ENCODE measurements around the gene KRTAP4-11. TPM values are rescaled to one million over a fixed set of nuclear protein-coding genes. Genes with fewer than 3 reads are reported as not detected.
"Not testable (repeated sequence)": the region's sequence is repeated elsewhere in the genome, so short reads cannot be mapped to it uniquely, and the experiment has no call there.

The KRTAP4-11 gene
- total and polyA plus RNA-seq, 4 experiments from 2014 or later, result not detected

DNA sequence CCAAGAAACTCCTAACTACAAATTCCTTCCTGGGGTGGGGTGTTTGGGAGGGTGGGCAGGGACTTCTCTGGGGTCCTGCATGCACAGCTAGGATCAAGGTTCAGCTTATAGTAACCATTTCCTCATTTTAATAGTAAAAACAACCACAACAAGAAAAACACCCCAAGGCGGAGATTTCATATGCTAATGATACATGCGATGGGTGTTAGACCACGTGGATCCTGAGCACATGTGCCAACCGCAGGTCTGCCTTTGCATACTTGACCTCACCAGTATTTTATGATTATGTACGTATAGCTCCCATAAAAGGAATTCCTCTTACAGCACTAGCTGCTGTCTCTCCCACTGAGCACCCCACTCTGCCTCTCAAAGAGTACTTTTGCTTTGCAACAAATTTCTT is 1.9 kb downstream of the KRTAP4-11 start:
- Mint-ChIP-seq H3K9me3 (peaks cover 0 to 10% (median 2%) of the 10 kb centered on the region in 8 donors), H3K4me3 (no peak overlapping the region), H3K36me3 (peaks cover 0 to 3% of the 10 kb centered on the region in 2 donors), H3K27ac (peak overlapping the region in 1 of 7 donors; percentile 79), H3K4me1 (peaks cover 2 to 29% (median 16%) of the 10 kb centered on the region in 4 donors), H3K27me3 (peaks cover 4% of the 10 kb centered on the region in 2 donors)
- Histone ChIP-seq H3K27ac (ENCODE audit: low read depth, low read length) (no peak overlapping the region), H3K27me3 (ENCODE audit: insufficient read depth, low read length) (no peaks in the 10 kb centered on the region), H3K36me3 (ENCODE audit: insufficient read depth, low read length) (no peaks in the 10 kb centered on the region), H3K4me3 (ENCODE audit: low read length in 2 of 2) (no peak overlapping the region), H3K4me1 (ENCODE audit: insufficient read depth, low read length) (peaks cover 15% of the 10 kb centered on the region), H3K9me3 (ENCODE audit: control insufficient read depth in 1 of 2, low read length in 2 of 2) (no peaks in the 10 kb centered on the region)
- intact Hi-C loops (cut with micrococcal nuclease), result no loop called here
- POLR2A ChIA-PET (ENCODE audit: partially characterized antibody), result interaction anchor here (1.2 kb wide), 1 partner anchor 193 kb away, joined by 3 read pairs; the partner anchor contains the start of gene KRTAP16-1
- no peak for DNase-seq
- CTCF ChIA-PET (ENCODE audit: partially characterized antibody), result interaction anchor here (2.6 kb wide), 1 partner anchor 207 kb away, joined by 8 read pairs; no protein-coding TSS in a partner anchor

GRCh38 chr17:41111151-41111885 is 6.9 kb downstream of the KRTAP4-11 start:
- Histone ChIP-seq H3K27me3 (ENCODE audit: insufficient read depth, low read length) (no peaks in the 10 kb centered on the region), H3K36me3 (ENCODE audit: insufficient read depth, low read length) (no peaks in the 10 kb centered on the region), H3K4me3 (ENCODE audit: low read length in 2 of 2) (no peak overlapping the region), H3K9me3 (ENCODE audit: control insufficient read depth in 1 of 2, low read length in 2 of 2) (no peaks in the 10 kb centered on the region), H3K4me1 (ENCODE audit: insufficient read depth, low read length) (no peaks in the 10 kb centered on the region), H3K27ac (ENCODE audit: low read depth, low read length) (no peak overlapping the region)
- CTCF ChIA-PET (ENCODE audit: partially characterized antibody), result no interaction called here
- peaks cover 0 to 3% of the 10 kb centered on the region in 2 donors for H3K36me3 Mint-ChIP-seq
- H3K27me3 Mint-ChIP-seq, result peaks cover 5 to 14% of the 10 kb centered on the region in 2 donors
- peak overlapping the region in 1 of 7 donors; percentile 12 for H3K27ac Mint-ChIP-seq
- H3K4me1 Mint-ChIP-seq, result peaks cover 0 to 24% (median 4%) of the 10 kb centered on the region in 4 donors
- H3K9me3 Mint-ChIP-seq, result peaks cover 0 to 13% (median 3%) of the 10 kb centered on the region in 8 donors
- intact Hi-C loops (cut with micrococcal nuclease), result no loop called here
- H3K4me3 Mint-ChIP-seq, result peak overlapping the region in 1 of 8 donors; percentile 58
- DNase-seq, result no peak
- POLR2A ChIA-PET (ENCODE audit: partially characterized antibody), result interaction anchor here (0.6 kb wide), 1 partner anchor 197 kb away, joined by 3 read pairs; no protein-coding TSS in a partner anchor

DNA sequence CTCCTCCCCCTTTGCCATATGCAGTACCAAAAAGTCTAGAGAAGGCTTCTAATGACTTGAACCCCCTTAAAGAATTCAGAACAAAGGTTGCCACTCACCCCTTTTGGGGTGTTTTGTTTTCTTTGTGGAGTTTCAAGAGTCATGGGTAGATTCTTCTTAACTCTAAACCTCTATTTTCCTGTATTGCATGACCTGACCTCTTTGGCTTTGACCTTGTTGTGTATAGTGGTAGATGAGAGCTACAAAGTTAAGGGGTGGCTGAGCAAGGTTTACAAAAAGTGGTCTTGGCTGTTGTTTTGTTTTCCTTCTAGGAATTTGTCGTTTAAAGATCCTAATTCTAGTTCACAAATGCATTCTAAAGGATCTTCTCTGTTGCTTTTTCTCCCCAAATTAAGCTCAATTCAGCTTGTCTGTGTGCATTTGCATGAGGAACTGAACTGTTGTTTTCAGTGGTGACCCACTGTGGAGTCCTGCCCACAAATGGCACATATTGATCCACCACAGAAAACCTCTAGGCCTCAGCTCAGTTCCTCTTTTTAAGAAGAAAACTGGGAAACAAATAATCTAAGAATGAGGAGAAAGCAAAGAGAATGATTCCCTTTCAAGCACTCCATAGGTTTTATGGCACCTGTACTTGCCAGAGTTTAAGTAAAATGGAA is 9.3 kb downstream of the KRTAP4-11 start:
- H3K9me3 ChIP-seq (ENCODE audit: control insufficient read depth in 1 of 2, low read length in 2 of 2); CTCF ChIA-PET (ENCODE audit: partially characterized antibody); H3K4me1 ChIP-seq (ENCODE audit: insufficient read depth, low read length); H3K36me3 Mint-ChIP-seq; DNase-seq; H3K4me3 ChIP-seq (ENCODE audit: low read length in 2 of 2); intact Hi-C loops (cut with micrococcal nuclease); H3K36me3 ChIP-seq (ENCODE audit: insufficient read depth, low read length); H3K27me3 ChIP-seq (ENCODE audit: insufficient read depth, low read length); POLR2A ChIA-PET (ENCODE audit: partially characterized antibody); H3K27ac ChIP-seq (ENCODE audit: low read depth, low read length): not testable (repeated sequence)
- H3K27ac Mint-ChIP-seq, result peak overlapping the region in 2 of 7 donors; percentile 0 to 7
- H3K4me3 Mint-ChIP-seq, result peak overlapping the region in 5 of 8 donors; percentile 62 to 79 (median 75)
- peaks cover 0 to 23% (median 4%) of the 10 kb centered on the region in 4 donors for H3K4me1 Mint-ChIP-seq
- peaks cover 7 to 17% of the 10 kb centered on the region in 2 donors for H3K27me3 Mint-ChIP-seq
- peaks cover 0 to 13% (median 3%) of the 10 kb centered on the region in 8 donors for H3K9me3 Mint-ChIP-seq

GRCh38 chr17:41107941-41108450 is 10.2 kb downstream of the KRTAP4-11 start:
- CTCF ChIA-PET (ENCODE audit: partially characterized antibody), result no interaction called here
- intact Hi-C loops (cut with micrococcal nuclease), result no loop called here
- no peaks in the 10 kb centered on the region for H3K4me1 ChIP-seq (ENCODE audit: insufficient read depth, low read length)

GRCh38 chr17:41105347-41105746 is 12.8 kb downstream of the KRTAP4-11 start, which contains the start of gene KRTAP4-9:
TSS of gene KRTAP4-9 (plus strand) at chr17:41105389. CDS start at chr17:41105389, 0 bp downstream.
- DNase-seq; H3K27ac ChIP-seq (ENCODE audit: low read depth, low read length); H3K9me3 Mint-ChIP-seq; H3K9me3 ChIP-seq (ENCODE audit: control insufficient read depth in 1 of 2, low read length in 2 of 2); H3K36me3 ChIP-seq (ENCODE audit: insufficient read depth, low read length); intact Hi-C loops (cut with micrococcal nuclease); H3K36me3 Mint-ChIP-seq; H3K4me3 ChIP-seq (ENCODE audit: low read length in 2 of 2); H3K4me3 Mint-ChIP-seq; H3K4me1 ChIP-seq (ENCODE audit: insufficient read depth, low read length); CTCF ChIA-PET (ENCODE audit: partially characterized antibody); H3K27me3 ChIP-seq (ENCODE audit: insufficient read depth, low read length); POLR2A ChIA-PET (ENCODE audit: partially characterized antibody): not testable (repeated sequence)
- peaks cover 0 to 24% (median 5%) of the 10 kb centered on the region in 4 donors for H3K4me1 Mint-ChIP-seq
- H3K27me3 Mint-ChIP-seq, result peaks cover 7 to 17% of the 10 kb centered on the region in 2 donors
- peak within 1 kb of the TSS in 1 of 7 donors; percentile 76 for H3K27ac Mint-ChIP-seq

More at GRCh38 chr17:41107941-41108450, 10.2 kb downstream of the KRTAP4-11 start:
- H3K4me3 Mint-ChIP-seq, result peak overlapping the region in 4 of 8 donors; percentile 9 to 79 (median 70)
- POLR2A ChIA-PET (ENCODE audit: partially characterized antibody), result no interaction called here
- no peak overlapping the region for H3K27ac ChIP-seq (ENCODE audit: low read depth, low read length)
- DNase-seq, result no peak
- no peaks in the 10 kb centered on the region for H3K36me3 Mint-ChIP-seq
- no peak overlapping the region for H3K4me3 ChIP-seq (ENCODE audit: low read length in 2 of 2)
- peak overlapping the region in 2 of 7 donors; percentile 52 to 57 for H3K27ac Mint-ChIP-seq
- H3K36me3 ChIP-seq (ENCODE audit: insufficient read depth, low read length), result no peaks in the 10 kb centered on the region
- peaks cover 0 to 23% (median 4%) of the 10 kb centered on the region in 4 donors for H3K4me1 Mint-ChIP-seq
- no peaks in the 10 kb centered on the region for H3K27me3 ChIP-seq (ENCODE audit: insufficient read depth, low read length)
- peaks cover 7 to 17% of the 10 kb centered on the region in 2 donors for H3K27me3 Mint-ChIP-seq
- H3K9me3 Mint-ChIP-seq, result peaks cover 0 to 9% (median 3%) of the 10 kb centered on the region in 8 donors
- no peaks in the 10 kb centered on the region for H3K9me3 ChIP-seq (ENCODE audit: control insufficient read depth in 1 of 2, low read length in 2 of 2)

- POLR2A ChIA-PET (ENCODE audit: partially characterized antibody); H3K4me3 Mint-ChIP-seq; H3K4me3 ChIP-seq (ENCODE audit: low read length in 2 of 2); H3K27ac Mint-ChIP-seq; H3K27me3 ChIP-seq (ENCODE audit: insufficient read depth, low read length); H3K36me3 ChIP-seq (ENCODE audit: insufficient read depth, low read length); H3K36me3 Mint-ChIP-seq; DNase-seq; H3K27ac ChIP-seq (ENCODE audit: low read depth, low read length); CTCF ChIA-PET (ENCODE audit: partially characterized antibody); H3K9me3 Mint-ChIP-seq; H3K9me3 ChIP-seq (ENCODE audit: control insufficient read depth in 1 of 2, low read length in 2 of 2); H3K4me1 ChIP-seq (ENCODE audit: insufficient read depth, low read length): not testable (repeated sequence)
- H3K27me3 Mint-ChIP-seq, result peaks cover 8 to 20% of the 10 kb centered on the region in 2 donors
- intact Hi-C loops (cut with micrococcal nuclease), result loop anchor here (5.0 kb wide), 1 partner anchor 218 kb away; no protein-coding TSS in a partner anchor
- H3K4me1 Mint-ChIP-seq, result peaks cover 0 to 33% (median 9%) of the 10 kb centered on the region in 4 donors
Measured at GRCh38 chr17:41104386-41105038, 13.7 kb downstream of the KRTAP4-11 start.
